CD8-positive, alpha-beta memory T cell (primary cell): ENCODE measurements around the gene SKP1. TPM values are rescaled to one million over a fixed set of nuclear protein-coding genes. Genes with fewer than 3 reads are reported as not detected.
"Not testable (repeated sequence)": the region's sequence is repeated elsewhere in the genome, so short reads cannot be mapped to it uniquely, and the experiment has no call there.

Source experiments
- CTCF ChIA-PET: fragments of 350-600 bp; sonication (Branson Sonifier 250); formaldehyde crosslinking; loops from one replicate; lab custom pipeline; 2021; ENCODE audit warnings: antibody characterized with exemption; lab: Charles Lee
- POLR2A ChIA-PET: fragments of 350-600 bp; sonication (Branson Sonifier 250); formaldehyde crosslinking; loops from one replicate; lab custom pipeline; 2021; ENCODE audit warnings: antibody characterized with exemption; lab: Charles Lee
- DNase-seq, 5 donors: peaks; one replicate each; pipeline versions ENCODE4 v3.0.0 to v3.0.0-alpha.2; 2020 to 2022; ENCODE audit warnings: mixed read lengths in 1 of 5
- H3K27ac ChIP-seq: one replicate; pipeline ENCODE4 v1.7.0; 2013; ENCODE audit warnings: low read depth, mild to moderate bottlenecking, low read length, moderate library complexity
- H3K27me3 ChIP-seq: 2 replicates; pipeline ENCODE4 v1.7.0; 2013; ENCODE audit warnings: low read length, mild to moderate bottlenecking; ENCODE audit not compliant: insufficient read depth, poor library complexity, severe bottlenecking
- H3K36me3 ChIP-seq: 2 replicates; pipeline ENCODE4 v1.7.0; 2013; ENCODE audit warnings: mild to moderate bottlenecking, low read length, moderate library complexity; ENCODE audit not compliant: insufficient read depth
- H3K4me1 ChIP-seq: 2 replicates; pipeline ENCODE4 v1.7.0; 2013; ENCODE audit warnings: mild to moderate bottlenecking, low read length, moderate library complexity; ENCODE audit not compliant: insufficient read depth
- H3K4me3 ChIP-seq: 2 replicates; pipeline ENCODE4 v1.7.0; 2013; ENCODE audit warnings: mild to moderate bottlenecking, low read length
- H3K9me3 ChIP-seq: 2 replicates; pipeline ENCODE4 v1.7.0; 2013; ENCODE audit warnings: mild to moderate bottlenecking, low read length
- H3K27ac Mint-ChIP-seq, 8 donors: one replicate each; pipeline ENCODE4 v1.8.0; 2020 to 2021; ENCODE audit warnings: mixed read lengths in 8 of 8, mild to moderate bottlenecking in 6 of 8, inconsistent platforms in 3 of 8, moderate library complexity in 3 of 8
- H3K27me3 Mint-ChIP-seq, 2 donors: one replicate each; pipeline ENCODE4 v1.8.0; 2020 to 2021; ENCODE audit warnings: mixed read lengths in 2 of 2, mild to moderate bottlenecking in 1 of 2, moderate library complexity in 1 of 2
- H3K36me3 Mint-ChIP-seq, 3 donors: one replicate each; pipeline ENCODE4 v1.8.0; 2020 to 2021; ENCODE audit warnings: mixed read lengths in 3 of 3, inconsistent platforms in 1 of 3, mild to moderate bottlenecking in 1 of 3
- H3K4me1 Mint-ChIP-seq, 3 donors: one replicate each; pipeline ENCODE4 v1.8.0; 2020 to 2021; ENCODE audit warnings: mixed read lengths in 3 of 3, inconsistent platforms in 1 of 3, mild to moderate bottlenecking in 1 of 3
- H3K4me3 Mint-ChIP-seq, 7 donors: one replicate each; pipeline ENCODE4 v1.8.0; 2020 to 2021; ENCODE audit warnings: mixed read lengths in 7 of 7, mild to moderate bottlenecking in 6 of 7, moderate library complexity in 4 of 7, inconsistent platforms in 2 of 7
- H3K9me3 Mint-ChIP-seq, 5 donors: one replicate each; pipeline ENCODE4 v1.8.0; 2020 to 2022; ENCODE audit warnings: mixed read lengths in 5 of 5, mild to moderate bottlenecking in 3 of 5, moderate library complexity in 2 of 5, inconsistent platforms in 1 of 5
- polyA plus RNA-seq: library from polyadenylated mRNA; unstranded; fragments of 300-500 nt; fragmentation: Illumina TruSeq; gene quantifications from one replicate; pipeline ENCODE4 v1.2.3, GENCODE V29; 2021
- total RNA-seq, 2 experiments: library from RNA; stranded (reverse); gene quantifications; one replicate each; pipeline ENCODE4 v1.2.3, GENCODE V29; 2021

Gene SKP1
- total and polyA plus RNA-seq, 3 experiments from 2014 or later, result 264 to 1,187 (median 280) TPM

GRCh38 chr5:134153241-134153640 is 23.5 kb downstream of the SKP1 start:
- no peaks in the 10 kb centered on the region for H3K9me3 ChIP-seq
- peak in 1 of 5 donors; percentile 40 for DNase-seq
- Mint-ChIP-seq H3K27ac (peak overlapping the region in 5 of 8 donors; percentile 51 to 91 (median 66)), H3K36me3 (peaks cover 0 to 86% (median 38%) of the 10 kb centered on the region in 3 donors), H3K9me3 (no peaks in the 10 kb centered on the region), H3K4me3 (no peak overlapping the region), H3K4me1 (peaks cover 57 to 82% (median 78%) of the 10 kb centered on the region in 3 donors), H3K27me3 (no peaks in the 10 kb centered on the region)
- H3K36me3 ChIP-seq, result peaks cover 54% of the 10 kb centered on the region
- no peak overlapping the region for H3K4me3 ChIP-seq
- ChIA-PET CTCF (interaction anchor here (1.7 to 26.0 kb wide), 3 partner anchors 11 to 111 kb away, joined by 4 to 429 read pairs (median 5); no protein-coding TSS in a partner anchor), POLR2A (interaction anchor here (0.7 to 2.4 kb wide), 9 partner anchors 10 to 113 kb away, joined by 3 to 9 read pairs (median 4); partner anchors contain the start of gene SKP1)
- no peak overlapping the region for H3K27ac ChIP-seq
- H3K27me3 ChIP-seq, result no peaks in the 10 kb centered on the region
- peaks cover 52% of the 10 kb centered on the region for H3K4me1 ChIP-seq

- H3K27me3 ChIP-seq, H3K9me3 ChIP-seq, H3K4me3 ChIP-seq, H3K27ac ChIP-seq, H3K27me3 Mint-ChIP-seq, H3K9me3 Mint-ChIP-seq: not testable (repeated sequence)
- Histone ChIP-seq H3K36me3 (peaks cover 45% of the 10 kb centered on the region), H3K4me1 (peaks cover 52% of the 10 kb centered on the region)
- CTCF ChIA-PET, result interaction anchor here (1.1 to 26.0 kb wide), 4 partner anchors 11 to 126 kb away, joined by 3 to 429 read pairs (median 4); no protein-coding TSS in a partner anchor
- peak in 1 of 5 donors; percentile 26 for DNase-seq
- Mint-ChIP-seq H3K27ac (peak overlapping the region; percentile 64 to 97 (median 84)), H3K4me1 (peaks cover 51 to 75% (median 69%) of the 10 kb centered on the region in 3 donors), H3K36me3 (peaks cover 0 to 82% (median 29%) of the 10 kb centered on the region in 3 donors), H3K4me3 (peak overlapping the region in 2 of 7 donors; percentile 6 to 41)
- POLR2A ChIA-PET, result interaction anchor here (1.0 to 2.4 kb wide), 6 partner anchors 9 to 52 kb away, joined by 3 to 9 read pairs (median 4); partner anchors contain the start of gene SKP1
Observed at GRCh38 chr5:134152173-134152832, 24.4 kb downstream of the SKP1 start.

GRCh38 chr5:134151723-134152122 is 25.0 kb downstream of the SKP1 start:
- H3K36me3 ChIP-seq, result peaks cover 47% of the 10 kb centered on the region
- no peaks in the 10 kb centered on the region for H3K27me3 ChIP-seq
- Mint-ChIP-seq H3K27ac (peak overlapping the region in 7 of 8 donors; percentile 62 to 97 (median 83)), H3K4me1 (peaks cover 51 to 77% (median 68%) of the 10 kb centered on the region in 3 donors), H3K4me3 (peak overlapping the region in 2 of 7 donors; percentile 7 to 12), H3K36me3 (peaks cover 0 to 83% (median 28%) of the 10 kb centered on the region in 3 donors), H3K9me3 (no peaks in the 10 kb centered on the region), H3K27me3 (no peaks in the 10 kb centered on the region)
- DNase-seq, result peak in 1 of 5 donors; percentile 29
- H3K27ac ChIP-seq, result no peak overlapping the region
- peaks cover 52% of the 10 kb centered on the region for H3K4me1 ChIP-seq
- CTCF ChIA-PET, result interaction anchor here (1.1 to 26.0 kb wide), 2 partner anchors 110 to 125 kb away, joined by 3 to 429 read pairs; no protein-coding TSS in a partner anchor
- H3K9me3 ChIP-seq, result no peaks in the 10 kb centered on the region
- no peak overlapping the region for H3K4me3 ChIP-seq
- POLR2A ChIA-PET, result interaction anchor here (1.4 to 2.3 kb wide), 4 partner anchors 10 to 112 kb away, joined by 3 to 10 read pairs (median 7); no protein-coding TSS in a partner anchor

- Histone ChIP-seq H3K36me3 (peaks cover 50% of the 10 kb centered on the region), H3K27ac (no peak overlapping the region)
- peak overlapping the region in 1 of 7 donors; percentile 19 for H3K4me3 Mint-ChIP-seq
Observed at GRCh38 chr5:134149571-134150303, 27.0 kb downstream of the SKP1 start.

GRCh38 chr5:134148986-134149539 is 27.7 kb downstream of the SKP1 start:
- ChIA-PET POLR2A (interaction anchor here (0.5 to 1.5 kb wide), 8 partner anchors 10 to 1877 kb away, joined by 3 to 6 read pairs (median 3); no protein-coding TSS in a partner anchor), CTCF (interaction anchor here (2.6 to 26.0 kb wide), 2 partner anchors 10 to 107 kb away, joined by 8 to 429 read pairs; no protein-coding TSS in a partner anchor)
- H3K27ac ChIP-seq, result no peak overlapping the region
- peaks cover 57% of the 10 kb centered on the region for H3K36me3 ChIP-seq
- peaks cover 43% of the 10 kb centered on the region for H3K4me1 ChIP-seq
- H3K4me3 ChIP-seq, result no peak overlapping the region
- peaks cover 42 to 79% (median 60%) of the 10 kb centered on the region in 3 donors for H3K4me1 Mint-ChIP-seq
- H3K4me3 Mint-ChIP-seq, result peak overlapping the region in 2 of 7 donors; percentile 18 to 54
- no peaks in the 10 kb centered on the region for H3K9me3 ChIP-seq
- peaks cover 4 to 87% (median 19%) of the 10 kb centered on the region in 3 donors for H3K36me3 Mint-ChIP-seq
- peak overlapping the region in 6 of 8 donors; percentile 70 to 97 (median 86) for H3K27ac Mint-ChIP-seq
- H3K27me3 Mint-ChIP-seq, result no peaks in the 10 kb centered on the region
- peak in 1 of 5 donors; percentile 26 for DNase-seq
- no peaks in the 10 kb centered on the region for H3K27me3 ChIP-seq
- no peaks in the 10 kb centered on the region for H3K9me3 Mint-ChIP-seq

More at GRCh38 chr5:134149571-134150303, 27.0 kb downstream of the SKP1 start:
- no peaks in the 10 kb centered on the region for H3K9me3 Mint-ChIP-seq
- H3K4me1 Mint-ChIP-seq, result peaks cover 42 to 77% (median 58%) of the 10 kb centered on the region in 3 donors
- H3K4me3 ChIP-seq, result no peak overlapping the region
- H3K36me3 Mint-ChIP-seq, result peaks cover 3 to 85% (median 21%) of the 10 kb centered on the region in 3 donors
- ChIA-PET POLR2A (interaction anchor here (0.5 to 2.3 kb wide), 10 partner anchors 11 to 1878 kb away, joined by 3 to 10 read pairs (median 3); no protein-coding TSS in a partner anchor), CTCF (interaction anchor here (26.0 kb wide), 1 partner anchor 108 kb away, joined by 429 read pairs; no protein-coding TSS in a partner anchor)
- no peaks in the 10 kb centered on the region for H3K27me3 ChIP-seq
- H3K27me3 Mint-ChIP-seq, result no peaks in the 10 kb centered on the region
- peak overlapping the region; percentile 29 to 97 (median 84) for H3K27ac Mint-ChIP-seq
- H3K4me1 ChIP-seq, result peaks cover 43% of the 10 kb centered on the region
- peak in 1 of 5 donors; percentile 45 for DNase-seq
- no peaks in the 10 kb centered on the region for H3K9me3 ChIP-seq

- Mint-ChIP-seq H3K4me3 (peak overlapping the region in 1 of 7 donors; percentile 51), H3K4me1 (peaks cover 37 to 80% (median 58%) of the 10 kb centered on the region in 3 donors), H3K9me3 (no peaks in the 10 kb centered on the region), H3K36me3 (peaks cover 4 to 87% (median 15%) of the 10 kb centered on the region in 3 donors), H3K27me3 (no peaks in the 10 kb centered on the region), H3K27ac (peak overlapping the region in 5 of 8 donors; percentile 13 to 97 (median 75))
- no peak overlapping the region for H3K4me3 ChIP-seq
- H3K36me3 ChIP-seq, result peaks cover 57% of the 10 kb centered on the region
- H3K9me3 ChIP-seq, result no peaks in the 10 kb centered on the region
- ChIA-PET POLR2A (interaction anchor here (1.0 to 1.5 kb wide), 6 partner anchors 10 to 30 kb away, joined by 3 to 16 read pairs (median 4); no protein-coding TSS in a partner anchor), CTCF (interaction anchor here (1.1 to 26.0 kb wide), 4 partner anchors 9 to 115 kb away, joined by 4 to 429 read pairs (median 6); no protein-coding TSS in a partner anchor)
- peaks cover 36% of the 10 kb centered on the region for H3K4me1 ChIP-seq
- peak in 1 of 5 donors; percentile 48 for DNase-seq
- H3K27ac ChIP-seq, result no peak overlapping the region
- no peaks in the 10 kb centered on the region for H3K27me3 ChIP-seq
Observed at GRCh38 chr5:134148316-134148715, 28.4 kb downstream of the SKP1 start.
